Testis (tissue), 5 donors: ENCODE results near the gene EIF5A2. TPM values are rescaled to one million over a fixed set of nuclear protein-coding genes. Genes with fewer than 3 reads are reported as not detected.

Experiments used
- DNase-seq: peaks from one replicate; pipeline ENCODE4 v3.0.0-alpha.2; 2019
- H3K27ac ChIP-seq, 2 donors: fragments of 200-600 bp; sonication (generic); one replicate each; pipeline ENCODE4 v1.5.1; 2019
- H3K27me3 ChIP-seq: fragments of 200-600 bp; sonication (generic); one replicate; pipeline ENCODE4 v1.5.1; 2019
- H3K36me3 ChIP-seq: fragments of 200-600 bp; sonication (generic); one replicate; pipeline ENCODE4 v1.5.1; 2017; ENCODE audit warnings: low read depth; ENCODE audit errors: missing control alignments
- H3K4me1 ChIP-seq: fragments of 200-600 bp; sonication (generic); one replicate; pipeline ENCODE4 v1.5.1; 2019
- H3K4me3 ChIP-seq, 2 donors: fragments of 200-600 bp; sonication (generic); one replicate each; pipeline ENCODE4 v1.5.1; 2017 to 2019
- H3K9me3 ChIP-seq: fragments of 200-600 bp; sonication (generic); one replicate; pipeline ENCODE4 v1.5.1; 2017
- POLR2A ChIP-seq: fragments of 450-650 bp; IDR thresholded peaks from one replicate; pipeline ENCODE4 v1.6.1; 2017; ENCODE audit warnings: antibody characterized with exemption, mild to moderate bottlenecking, moderate library complexity
- WGBS, 2 donors: methylation state at CpG; one replicate each; pipeline ENCODE4 v1.1.5; 2018; 5-methylcytosine and 5-hydroxymethylcytosine counted together
- intact Hi-C: fragments of 100-400 bp; cut with DNase I; formaldehyde crosslinking; loops from one replicate; pipeline ENCODE4 v1.15.1; 2023; ENCODE audit warnings: low total_unique reads
- long read RNA-seq, 2 donors: transcript quantifications; one replicate each; lab custom pipeline, GENCODE V29; 2026
- polyA plus RNA-seq: library from polyadenylated mRNA; stranded (reverse); fragments of 350-450 nt; fragmentation: Illumina TruSeq; extraction: RNeasy Lipid Tissue Mini Kit (QIAGEN cat#74804); gene quantifications from one replicate; pipeline ENCODE4 v1.2.3, GENCODE V29; 2014; ENCODE audit warnings: low read depth, low replicate concordance; ENCODE audit not compliant: insufficient read depth
- total RNA-seq, 2 donors: library from RNA; depleted of rRNA; stranded (reverse); fragments of >200 nt; gene quantifications; one replicate each; pipeline ENCODE4 v1.2.3, GENCODE V29; 2016
- TF ChIP-seq, protein P1 (sequence below), 3 experiments: fragments of 450-650 bp in 2 of 3; fragments of 200-600 bp in 1 of 3; sonication (generic) in 1 of 3; IDR thresholded peaks; one replicate each; pipeline ENCODE4 v1.5.1; 2016 to 2019; ENCODE audit warnings: antibody characterized with exemption in 3 of 3, mild to moderate bottlenecking in 2 of 3, moderate library complexity in 1 of 3

EIF5A2 gene
- total RNA-seq (1 to 10 TPM; 3.6 to 6.1 TPM), polyA plus RNA-seq (60.0 TPM)
- long read RNA-seq, donor 1 = 0 reads
- long read RNA-seq, donor 2 = 0 reads

DNA sequence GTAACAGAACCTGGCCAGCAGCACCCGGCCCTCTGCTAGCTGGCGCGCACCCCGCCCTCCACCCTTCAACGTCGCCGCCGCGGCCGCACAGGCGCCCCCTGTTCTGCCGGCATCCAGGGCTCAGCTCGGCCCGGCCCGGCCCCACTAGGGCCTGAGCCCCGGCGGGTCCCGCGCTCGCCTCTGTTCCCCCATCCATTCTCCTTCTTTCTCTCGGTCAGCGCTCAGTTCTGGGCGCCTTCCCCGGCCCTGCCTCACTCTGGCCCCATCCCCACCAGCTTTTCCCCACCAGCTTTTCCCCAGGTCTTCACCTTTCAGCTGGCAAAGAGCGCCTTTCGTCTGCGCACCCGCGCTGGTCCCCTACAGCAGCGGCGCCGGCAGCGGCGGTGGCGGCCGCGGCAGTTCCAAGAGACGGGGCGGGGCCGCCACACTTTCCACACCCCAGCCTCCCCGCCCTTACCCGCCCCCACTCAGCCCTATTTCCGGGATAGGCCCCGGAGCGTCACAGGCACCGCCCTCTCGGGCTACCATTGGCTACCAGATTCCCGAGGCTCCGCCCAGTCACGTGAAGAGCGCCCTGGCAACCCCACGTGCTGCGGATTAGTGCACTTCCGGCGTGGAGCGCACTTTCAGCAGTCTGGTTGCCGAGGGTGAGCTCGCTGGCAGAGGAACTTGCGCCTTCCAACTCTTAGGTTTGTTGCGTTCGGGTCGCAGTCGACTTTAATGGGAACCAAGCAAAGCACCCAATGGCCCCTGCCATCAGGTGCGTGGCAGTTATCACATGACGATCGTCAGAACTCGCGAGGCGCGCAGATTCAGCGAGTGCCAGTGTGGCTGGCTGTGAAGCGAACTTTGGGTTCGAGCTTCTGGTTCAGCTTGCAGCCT lies at the start of gene EIF5A2:
Gene EIF5A2 (minus strand): TSS at position 403 of the 882 bp plus-strand sequence. CDS start 831 bp downstream, outside the sequence.
- intact Hi-C loops = no loop called here
- TF ChIP-seq, protein P1, sequence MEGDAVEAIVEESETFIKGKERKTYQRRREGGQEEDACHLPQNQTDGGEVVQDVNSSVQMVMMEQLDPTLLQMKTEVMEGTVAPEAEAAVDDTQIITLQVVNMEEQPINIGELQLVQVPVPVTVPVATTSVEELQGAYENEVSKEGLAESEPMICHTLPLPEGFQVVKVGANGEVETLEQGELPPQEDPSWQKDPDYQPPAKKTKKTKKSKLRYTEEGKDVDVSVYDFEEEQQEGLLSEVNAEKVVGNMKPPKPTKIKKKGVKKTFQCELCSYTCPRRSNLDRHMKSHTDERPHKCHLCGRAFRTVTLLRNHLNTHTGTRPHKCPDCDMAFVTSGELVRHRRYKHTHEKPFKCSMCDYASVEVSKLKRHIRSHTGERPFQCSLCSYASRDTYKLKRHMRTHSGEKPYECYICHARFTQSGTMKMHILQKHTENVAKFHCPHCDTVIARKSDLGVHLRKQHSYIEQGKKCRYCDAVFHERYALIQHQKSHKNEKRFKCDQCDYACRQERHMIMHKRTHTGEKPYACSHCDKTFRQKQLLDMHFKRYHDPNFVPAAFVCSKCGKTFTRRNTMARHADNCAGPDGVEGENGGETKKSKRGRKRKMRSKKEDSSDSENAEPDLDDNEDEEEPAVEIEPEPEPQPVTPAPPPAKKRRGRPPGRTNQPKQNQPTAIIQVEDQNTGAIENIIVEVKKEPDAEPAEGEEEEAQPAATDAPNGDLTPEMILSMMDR (IDR thresholded peaks at IDR 0.05) = no peak
- TF ChIP-seq POLR2A = no peak
- WGBS, 2 donors = 11 to 14% methylated on average over 56 to 70 of the region's 73 CpGs

DNA sequence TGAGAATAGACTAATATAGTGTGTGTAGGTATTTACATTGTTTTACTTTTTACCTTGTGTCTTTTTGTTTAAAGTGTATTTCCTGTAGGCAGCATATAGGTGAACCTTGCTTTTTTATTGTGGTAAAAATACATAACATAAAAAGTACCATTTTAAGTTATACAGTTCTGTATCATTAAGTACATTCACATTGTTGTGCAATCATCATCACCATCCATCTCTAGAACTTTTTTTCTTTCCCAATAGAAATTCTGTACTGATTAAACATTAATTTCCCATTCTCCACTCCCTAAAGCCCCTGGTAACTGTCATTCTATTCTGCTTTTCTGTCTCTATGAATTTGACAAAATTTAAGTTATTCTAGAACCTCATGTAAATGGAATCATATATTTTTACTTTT lies 48.2 kb upstream of the EIF5A2 start:
- DNase-seq = no peak
- Histone ChIP-seq H3K27ac (no peak overlapping the region), H3K27me3 (no peaks in the 10 kb centered on the region), H3K9me3 (no peaks in the 10 kb centered on the region), H3K4me1 (no peaks in the 10 kb centered on the region), H3K36me3 (no peaks in the 10 kb centered on the region), H3K4me3 (no peak overlapping the region)
- TF ChIP-seq, protein P1 (IDR thresholded peaks at IDR 0.05) = no peak
- TF ChIP-seq POLR2A = no peak
- intact Hi-C loops = no loop called here

More for the DNA sequence above, at the start of gene EIF5A2:
- Histone ChIP-seq H3K27me3 (no peaks in the 10 kb centered on the region), H3K27ac (peak within 1 kb of the TSS; percentile 82 to 83), H3K4me1 (no peaks in the 10 kb centered on the region), H3K36me3 (no peaks in the 10 kb centered on the region), H3K9me3 (no peaks in the 10 kb centered on the region), H3K4me3 (peak within 1 kb of the TSS; percentile 72 to 87)
- DNase-seq = peak; percentile 98

DNA sequence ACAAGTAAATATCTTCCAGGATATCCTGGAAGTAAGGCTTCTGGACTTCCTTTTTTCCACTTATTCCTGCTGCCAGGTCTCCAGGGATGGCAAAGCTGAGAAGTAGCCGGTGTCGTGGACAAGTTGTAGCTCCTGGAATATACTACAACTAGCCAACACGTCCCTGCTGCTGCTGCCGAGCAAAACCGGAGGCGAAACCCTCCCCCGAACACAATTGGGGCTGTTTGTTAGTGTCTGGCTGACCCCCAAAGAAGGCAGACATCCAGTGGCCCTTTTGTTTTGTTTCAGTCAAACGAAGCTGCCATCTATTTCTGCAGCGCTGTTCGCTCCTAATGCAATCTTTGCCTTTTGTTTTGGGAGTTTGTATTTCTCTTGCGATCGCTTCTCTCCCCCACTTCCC lies 45.3 kb upstream of the EIF5A2 start:
- Histone ChIP-seq H3K36me3 (no peaks in the 10 kb centered on the region), H3K4me1 (no peaks in the 10 kb centered on the region), H3K9me3 (no peaks in the 10 kb centered on the region), H3K27ac (no peak overlapping the region), H3K4me3 (no peak overlapping the region), H3K27me3 (no peaks in the 10 kb centered on the region)
- intact Hi-C loops = no loop called here
- TF ChIP-seq POLR2A = no peak
- TF ChIP-seq, protein P1 (IDR thresholded peaks at IDR 0.05) = no peak
- DNase-seq = no peak
- 55 to 56% methylated on average over 12 of the region's 12 CpGs for WGBS, 2 donors

- Histone ChIP-seq H3K27ac (no peak overlapping the region), H3K4me1 (no peaks in the 10 kb centered on the region), H3K9me3 (no peaks in the 10 kb centered on the region), H3K4me3 (no peak overlapping the region), H3K36me3 (no peaks in the 10 kb centered on the region), H3K27me3 (no peaks in the 10 kb centered on the region)
- no peak for TF ChIP-seq POLR2A
- TF ChIP-seq, protein P1 (IDR thresholded peaks at IDR 0.05) = no peak
- DNase-seq = no peak
- 57 to 71% methylated on average over 12 to 13 of the region's 13 CpGs for WGBS, 2 donors
- intact Hi-C loops = no loop called here
These were observed 44.8 kb upstream of the EIF5A2 start for GRCh38 chr3:170953229-170953628.
